GM13977 (cell line): ENCODE results near the gene DQX1.

ENCODE experiments used
- DNase-seq: peaks from one replicate; pipeline ENCODE4 v3.0.0; 2012; ENCODE audit warnings: low spot score
- in situ Hi-C: fragments of 300-500 bp; cut with MboI; formaldehyde crosslinking; loops from one replicate; pipeline ENCODE4 v1.12.0; 2022; ENCODE audit warnings: low sequenced_read_pairs, low pct_unique_long_range_greater_than_20kb, mixed read lengths, inconsistent platforms; ENCODE audit not compliant: unreplicated experiment
- TF ChIP-seq, protein P1 (sequence below): IDR thresholded peaks from 2 replicates; pipeline ENCODE4 v1.5.1; 2012; ENCODE audit warnings: mild to moderate bottlenecking, control low read depth; ENCODE audit not compliant: insufficient read depth; ENCODE audit errors: extremely low read depth, missing control alignments

The DQX1 gene

DNA sequence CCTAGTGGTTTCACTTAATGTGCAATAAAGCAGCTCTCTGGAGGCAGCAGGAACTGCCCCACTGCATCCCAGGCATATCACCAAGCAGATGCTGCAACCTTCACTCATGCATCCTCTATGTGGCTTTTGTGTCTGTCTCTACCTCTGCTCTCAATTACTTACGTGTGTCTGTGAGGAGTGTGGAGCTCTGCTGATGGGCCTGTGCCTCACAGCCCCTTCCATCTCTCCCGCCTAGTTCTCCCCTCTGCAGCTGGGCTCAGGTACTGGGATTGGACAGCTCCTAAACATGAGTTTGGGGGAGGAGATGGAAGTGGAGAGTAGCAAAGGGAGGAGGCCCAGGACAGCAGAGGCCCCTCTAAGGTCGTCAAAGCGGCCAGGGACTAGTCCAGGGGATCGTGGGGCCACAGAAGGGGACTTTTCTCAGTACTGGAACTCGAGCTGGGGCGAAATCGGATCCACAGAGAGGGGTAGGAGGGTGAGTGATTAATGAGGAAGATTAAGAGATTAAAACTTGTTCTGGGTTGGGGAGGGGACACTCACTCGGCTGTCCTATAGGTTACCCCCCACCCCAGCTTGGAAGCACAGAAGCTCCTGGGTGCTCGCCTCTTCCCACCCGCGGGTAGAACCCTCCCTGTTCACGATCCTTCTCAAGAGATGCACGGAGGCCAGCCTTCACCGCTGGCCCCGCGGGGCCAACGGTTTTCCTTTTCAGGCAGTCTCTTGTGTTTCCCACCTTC, 24.5 kb downstream of the DQX1 start:
- TF ChIP-seq, protein P1, sequence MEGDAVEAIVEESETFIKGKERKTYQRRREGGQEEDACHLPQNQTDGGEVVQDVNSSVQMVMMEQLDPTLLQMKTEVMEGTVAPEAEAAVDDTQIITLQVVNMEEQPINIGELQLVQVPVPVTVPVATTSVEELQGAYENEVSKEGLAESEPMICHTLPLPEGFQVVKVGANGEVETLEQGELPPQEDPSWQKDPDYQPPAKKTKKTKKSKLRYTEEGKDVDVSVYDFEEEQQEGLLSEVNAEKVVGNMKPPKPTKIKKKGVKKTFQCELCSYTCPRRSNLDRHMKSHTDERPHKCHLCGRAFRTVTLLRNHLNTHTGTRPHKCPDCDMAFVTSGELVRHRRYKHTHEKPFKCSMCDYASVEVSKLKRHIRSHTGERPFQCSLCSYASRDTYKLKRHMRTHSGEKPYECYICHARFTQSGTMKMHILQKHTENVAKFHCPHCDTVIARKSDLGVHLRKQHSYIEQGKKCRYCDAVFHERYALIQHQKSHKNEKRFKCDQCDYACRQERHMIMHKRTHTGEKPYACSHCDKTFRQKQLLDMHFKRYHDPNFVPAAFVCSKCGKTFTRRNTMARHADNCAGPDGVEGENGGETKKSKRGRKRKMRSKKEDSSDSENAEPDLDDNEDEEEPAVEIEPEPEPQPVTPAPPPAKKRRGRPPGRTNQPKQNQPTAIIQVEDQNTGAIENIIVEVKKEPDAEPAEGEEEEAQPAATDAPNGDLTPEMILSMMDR = no peak
- DNase-seq = no peak

DNA sequence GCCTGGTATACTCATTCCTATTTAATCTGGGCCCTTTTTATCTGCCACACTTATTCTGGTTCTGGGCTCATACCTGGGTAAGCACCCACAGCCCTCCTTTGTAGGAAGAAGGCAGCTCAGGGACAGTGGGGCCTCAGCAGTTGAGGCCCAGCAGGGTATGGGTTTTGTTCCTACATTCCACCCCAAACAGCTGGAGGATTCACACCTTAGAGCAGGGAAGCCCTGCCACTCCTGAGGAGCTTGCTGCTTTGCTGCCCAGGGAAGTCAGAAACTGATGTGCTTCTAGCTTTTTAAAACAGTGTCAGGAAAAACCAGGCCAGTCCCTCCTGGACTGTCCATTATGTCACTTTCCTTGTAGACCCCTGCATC, 25.5 kb downstream of the DQX1 start:
- in situ Hi-C loops = no loop called here

More for the DNA sequence above, 24.5 kb downstream of the DQX1 start:
- in situ Hi-C loops = no loop called here

DNA sequence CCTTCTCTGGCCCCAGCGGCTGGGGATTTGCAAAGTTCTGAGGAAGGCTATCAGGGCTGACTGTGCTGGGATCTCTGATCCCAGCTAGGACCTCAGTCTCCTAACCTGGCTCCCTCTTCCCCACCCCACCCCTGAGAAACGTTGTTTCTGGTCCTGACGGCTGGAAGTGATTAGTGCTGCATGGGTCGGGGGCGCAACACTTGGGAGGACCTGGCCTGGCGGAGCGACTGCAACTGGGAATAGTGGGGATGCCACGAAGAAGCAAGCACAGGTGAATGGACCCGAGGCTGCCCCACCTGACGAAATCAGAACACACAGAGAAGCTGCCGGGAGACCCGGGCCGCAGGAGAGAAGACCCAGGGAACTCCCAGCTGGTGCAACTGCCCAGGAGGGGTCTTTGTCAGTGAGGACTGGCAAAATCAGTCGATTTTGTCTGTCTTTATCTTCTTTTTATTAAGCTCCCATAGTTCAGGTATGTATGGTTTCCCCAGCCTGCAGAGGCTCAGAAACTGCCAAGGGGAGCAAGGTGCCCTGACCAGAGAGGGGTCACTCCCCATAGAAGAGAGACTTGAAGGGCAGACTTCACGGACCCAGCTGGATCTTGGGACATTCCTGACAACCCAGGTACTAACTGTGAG, 26.0 kb downstream of the DQX1 start:
- TF ChIP-seq, protein P1 = no peak
- in situ Hi-C loops = loop anchor here (25.0 kb wide), 1 partner anchor 87 kb away; no protein-coding TSS in a partner anchor
- DNase-seq = peak; percentile 37

More for the DNA sequence above, 25.5 kb downstream of the DQX1 start:
- no peak for DNase-seq
- TF ChIP-seq, protein P1 = no peak

DNA sequence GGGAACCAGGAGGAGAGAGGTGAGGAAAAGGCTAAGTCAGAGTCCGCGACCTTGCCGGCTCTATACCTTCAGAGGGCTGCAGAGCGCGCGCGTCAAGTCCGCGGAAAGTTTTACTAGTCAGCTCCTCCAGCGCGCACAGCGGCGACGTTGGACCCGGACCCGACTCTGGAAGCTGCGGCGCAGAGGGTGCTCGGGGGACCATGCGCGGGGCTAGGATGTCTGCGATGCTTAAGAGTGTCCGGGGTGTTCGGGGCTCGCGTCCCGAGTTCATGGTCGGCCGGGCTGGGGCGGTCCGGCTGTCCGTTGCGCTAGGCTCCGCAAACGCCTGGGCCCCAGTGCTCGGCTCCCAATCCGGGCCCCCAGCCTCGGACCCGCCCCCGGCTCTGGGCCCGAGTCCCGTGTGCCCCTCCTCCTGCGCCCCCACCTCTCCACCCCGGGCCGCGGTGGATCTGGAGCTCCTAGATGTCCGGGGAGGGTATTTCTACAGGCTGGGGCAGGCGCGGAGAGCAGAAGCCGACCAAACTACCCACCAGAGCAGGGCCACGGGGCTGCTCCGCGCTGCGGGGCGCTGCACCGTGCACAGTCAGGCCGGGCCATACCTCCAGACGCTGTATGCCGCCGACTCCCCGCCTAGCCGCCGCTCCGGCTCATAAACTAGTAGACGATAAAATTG, 26.6 kb downstream of the DQX1 start, which contains the start of gene LBX2:
LBX2 (minus strand) TSS at position 337 of the 673 bp plus-strand sequence; CDS start at position 271, 66 bp downstream.
- TF ChIP-seq, protein P1 = no peak
- in situ Hi-C loops = loop anchor here (25.0 kb wide), 1 partner anchor 88 kb away; no protein-coding TSS in a partner anchor
- peak; percentile 40 for DNase-seq

DNA sequence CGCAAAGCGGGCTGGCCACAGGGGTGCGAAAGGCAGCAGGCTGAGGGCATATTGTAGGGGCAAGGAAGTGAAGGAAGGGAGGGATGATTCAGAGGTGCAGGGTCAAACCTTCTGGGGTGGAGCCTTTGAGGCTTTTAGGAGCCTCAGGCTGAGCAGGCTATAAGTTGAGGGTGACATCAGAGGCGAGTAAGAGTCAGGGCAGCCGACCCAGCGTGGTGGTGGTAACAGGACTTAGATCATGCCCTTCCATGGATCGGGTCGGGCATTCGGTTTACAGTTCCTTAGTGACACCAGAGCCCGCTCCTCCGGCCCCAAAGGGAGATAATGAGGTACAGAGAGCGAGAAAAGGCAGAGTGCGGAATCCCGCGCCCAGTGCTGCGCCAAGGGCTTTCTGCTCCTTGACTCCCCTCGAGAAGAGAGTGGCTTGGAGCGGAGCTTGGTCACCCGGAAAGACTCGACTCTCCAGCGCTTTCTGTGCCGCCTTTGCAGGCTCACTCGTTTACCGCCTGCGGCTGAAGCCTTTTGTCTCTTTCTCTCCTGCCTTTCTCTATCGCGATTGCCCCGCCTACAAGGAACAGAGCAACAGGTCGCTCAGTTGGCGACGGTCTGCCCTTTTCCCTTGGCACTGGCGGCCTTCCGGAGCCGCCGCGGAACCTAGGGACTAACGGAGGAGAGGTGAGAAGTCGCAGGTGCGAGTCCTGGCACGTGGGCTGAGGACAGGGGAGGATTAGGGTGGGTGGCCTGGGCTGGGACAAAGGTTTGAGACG, 27.3 kb downstream of the DQX1 start:
- TF ChIP-seq, protein P1 = no peak
- peak; percentile 56 for DNase-seq
- in situ Hi-C loops = loop anchor here (25.0 kb wide), 1 partner anchor 89 kb away; no protein-coding TSS in a partner anchor
